SH-SY5Y (cell line): ENCODE results near the gene TSPEAR.

Experiments used
- GATA2 ChIP-seq: IDR thresholded peaks from 2 replicates; pipeline ENCODE4 v1.6.1; 2011; ENCODE audit warnings: mild to moderate bottlenecking, low read depth, low read length
- GATA3 ChIP-seq: IDR thresholded peaks from 2 replicates; pipeline ENCODE4 v1.6.1; 2011; ENCODE audit warnings: low read depth, mild to moderate bottlenecking, low read length, moderate library complexity

DNA sequence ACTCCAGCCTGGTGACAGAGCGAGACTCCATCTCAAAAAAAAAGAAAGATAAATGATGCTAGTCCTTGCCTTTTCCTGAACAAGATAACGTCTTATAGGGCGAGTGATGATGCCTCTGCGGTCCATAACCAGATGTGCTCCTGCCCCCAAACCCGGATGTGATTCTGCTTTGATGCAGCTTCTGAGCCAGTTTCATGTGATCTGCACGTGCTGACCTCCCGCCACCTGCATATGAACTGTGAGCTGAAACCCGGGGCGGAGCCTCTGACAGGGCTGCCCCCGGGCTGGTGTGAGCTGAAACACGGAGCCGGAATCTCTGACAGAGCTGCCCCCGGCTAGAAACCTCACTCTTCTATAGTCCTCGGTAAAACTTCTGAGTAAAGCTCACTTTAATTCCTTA is 58.2 kb downstream of the TSPEAR start:
- no peak for TF ChIP-seq GATA3
- no peak for TF ChIP-seq GATA2
